CD4-positive, alpha-beta T cell treated with Interleukin-10 for 1 hour (primary cell): ENCODE data around the gene SYDE1.

Experiments
- DNase-seq: peaks from one replicate; pipeline ENCODE4 v3.0.0-alpha.2; 2020

SYDE1 gene

GRCh38 chr19:15108845-15109767, 1.9 kb downstream of the SYDE1 start:
- no peak for DNase-seq

GRCh38 chr19:15109768-15110417, 2.7 kb downstream of the SYDE1 start:
- DNase-seq = no peak

DNA sequence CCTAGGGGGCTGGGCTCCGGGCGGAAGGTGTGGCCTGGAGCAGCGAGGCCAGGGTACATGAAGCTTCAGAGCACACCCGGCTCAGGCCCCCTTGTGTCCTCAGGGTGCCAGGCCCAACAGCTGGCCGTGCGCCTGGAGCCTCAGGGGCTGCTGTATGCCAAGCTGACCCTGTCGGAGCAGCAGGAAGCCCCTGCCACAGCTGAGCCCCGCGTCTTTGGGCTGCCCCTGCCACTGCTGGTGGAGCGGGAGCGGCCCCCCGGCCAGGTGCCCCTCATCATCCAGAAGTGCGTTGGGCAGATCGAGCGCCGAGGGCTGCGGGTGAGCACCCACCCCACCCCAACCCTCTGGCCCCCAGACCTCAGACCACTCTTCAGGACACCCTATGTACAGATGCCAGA, 3.2 kb downstream of the SYDE1 start:
- no peak for DNase-seq

- no peak for DNase-seq
Observed at GRCh38 chr19:15111758-15112157, 4.6 kb downstream of the SYDE1 start.

- no peak for DNase-seq
Observed at GRCh38 chr19:15112385-15112784, 5.2 kb downstream of the SYDE1 start.

- no peak for DNase-seq
Observed at GRCh38 chr19:15113245-15114152, 6.3 kb downstream of the SYDE1 start.

GRCh38 chr19:15114153-15114540, 6.9 kb downstream of the SYDE1 start:
- no peak for DNase-seq

DNA sequence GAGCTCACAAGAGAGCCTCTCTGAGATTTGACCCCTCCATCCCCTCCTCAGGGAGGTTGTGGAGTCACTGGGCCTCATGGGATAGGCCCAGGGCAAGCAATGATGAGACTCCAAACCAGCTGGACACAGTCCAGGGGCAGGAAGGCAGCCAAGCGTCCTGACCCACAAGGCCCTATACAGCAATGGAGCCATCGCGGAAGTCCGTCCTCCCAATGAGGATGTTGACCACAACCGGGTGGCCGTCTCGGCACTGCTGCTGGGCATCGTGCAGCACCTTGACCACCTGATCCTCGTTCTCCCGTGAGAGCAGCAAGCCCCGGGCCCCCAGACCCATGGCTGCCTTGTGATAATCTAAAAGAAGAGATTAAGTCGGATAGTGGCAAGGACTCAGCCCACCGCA, 7.9 kb downstream of the SYDE1 start:
- no peak for DNase-seq

DNA sequence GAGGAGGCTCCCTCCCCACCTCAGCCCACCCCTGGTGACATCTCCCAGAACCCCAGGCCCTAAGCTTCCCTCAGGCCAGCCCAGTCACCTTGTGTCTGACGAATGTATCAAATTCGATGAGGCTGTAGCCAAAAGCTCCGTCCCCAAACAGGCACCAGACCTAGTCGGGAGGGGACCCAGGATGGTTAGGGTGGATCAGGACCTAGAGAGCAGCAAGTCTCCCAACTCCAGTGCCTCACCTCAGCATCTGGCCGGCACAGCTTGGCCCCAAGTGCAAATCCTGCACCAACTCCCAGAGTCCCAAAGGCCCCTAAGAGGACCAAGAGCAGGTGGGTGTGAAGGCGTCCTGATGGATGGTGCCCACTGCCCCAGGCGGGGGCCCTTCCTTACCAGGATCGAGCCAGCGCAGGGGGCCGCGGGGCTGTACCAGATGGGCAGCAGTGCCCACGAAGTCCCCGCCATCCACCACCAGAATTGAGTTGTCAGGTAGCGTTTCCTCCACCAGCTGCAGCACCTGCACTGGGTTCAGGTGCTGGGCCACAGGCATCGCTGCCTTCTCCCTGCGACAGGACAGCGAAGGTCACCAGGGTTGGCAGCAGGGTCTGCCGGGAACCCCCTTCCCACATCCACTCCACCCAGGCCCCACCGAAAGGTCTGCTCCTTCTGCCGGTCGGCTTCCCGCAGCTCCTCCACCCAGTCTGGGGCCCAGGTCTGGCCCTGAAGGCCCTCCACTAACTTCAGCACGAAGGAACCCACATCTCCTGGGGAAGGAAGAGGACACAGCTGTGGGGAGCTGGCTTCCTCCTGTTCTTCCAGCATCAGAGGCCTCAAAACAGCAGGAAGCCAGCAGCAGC, 8.8 kb downstream of the SYDE1 start:
- DNase-seq = no peak

DNA sequence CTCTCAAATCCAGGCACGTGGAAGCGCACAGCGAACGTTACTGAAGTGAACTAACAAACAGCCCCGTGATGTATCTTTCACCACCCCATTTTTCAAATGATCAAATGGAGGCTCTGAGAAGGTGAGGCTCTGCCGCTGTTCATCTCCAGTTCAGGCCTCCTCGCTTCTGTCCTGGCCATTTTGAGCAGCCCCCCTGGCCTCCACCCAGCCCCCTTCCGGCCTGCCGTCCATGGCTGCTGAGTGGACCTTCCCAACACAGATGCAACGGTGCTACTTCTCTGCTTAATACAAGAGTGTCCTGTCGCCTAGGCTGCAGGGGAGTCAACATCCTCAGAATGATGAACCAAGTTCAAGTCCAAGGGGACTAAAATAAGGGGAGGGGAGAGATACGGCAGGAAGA, 9.7 kb downstream of the SYDE1 start:
- DNase-seq = no peak

DNA sequence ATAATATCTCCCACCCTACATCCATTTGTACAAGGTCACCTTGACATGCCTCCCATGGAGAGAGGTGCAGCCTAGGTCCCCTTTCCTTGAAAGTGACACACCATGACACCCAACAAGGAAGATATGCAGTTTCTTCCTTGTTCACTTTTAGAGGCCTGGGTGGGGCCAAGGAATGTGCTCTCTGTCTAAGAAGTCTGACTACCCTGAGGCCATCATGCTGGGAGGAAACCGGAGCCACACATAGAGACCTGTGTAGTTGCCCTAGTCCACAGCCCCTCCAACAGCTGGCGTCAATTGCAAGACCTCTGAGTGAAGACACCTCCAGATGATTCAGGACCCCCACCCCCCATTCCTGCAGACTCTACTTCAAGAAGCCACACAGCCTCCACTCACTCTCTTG, 11.0 kb downstream of the SYDE1 start:
- DNase-seq = no peak

DNA sequence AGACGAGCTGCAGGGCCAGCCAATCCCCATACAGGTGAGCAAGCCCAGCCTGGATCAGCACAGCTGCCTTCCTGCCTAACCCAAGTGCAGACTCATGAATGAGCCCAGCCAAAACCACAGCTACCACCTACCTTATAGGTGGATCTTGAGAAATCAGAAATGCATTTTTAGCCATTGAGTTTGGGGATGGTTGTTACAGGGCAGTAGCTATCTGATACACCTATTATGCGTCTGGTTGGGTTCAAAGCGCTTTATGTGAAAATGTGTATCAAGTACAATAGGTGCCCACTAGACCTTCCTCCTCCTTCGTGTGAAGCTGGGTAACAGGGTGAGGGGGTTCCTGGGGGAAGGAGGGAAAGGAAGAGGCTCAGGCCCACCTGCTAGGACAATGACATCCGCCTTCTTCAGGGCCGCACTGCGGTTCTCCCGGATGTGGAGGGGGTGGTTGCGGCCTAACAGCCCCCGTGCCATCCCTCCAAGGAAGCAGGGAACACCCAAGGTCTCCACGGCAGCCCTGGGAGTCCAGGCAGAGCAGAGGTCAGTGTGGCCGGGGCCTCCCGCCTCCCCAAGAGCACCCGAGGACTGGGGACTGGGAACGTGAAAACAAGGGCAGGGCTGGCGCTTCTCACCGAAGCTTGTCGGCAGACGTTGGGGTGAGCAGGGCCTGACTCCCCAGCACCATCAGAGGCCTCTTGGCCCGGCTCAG, 11.7 kb downstream of the SYDE1 start:
- DNase-seq = no peak

DNA sequence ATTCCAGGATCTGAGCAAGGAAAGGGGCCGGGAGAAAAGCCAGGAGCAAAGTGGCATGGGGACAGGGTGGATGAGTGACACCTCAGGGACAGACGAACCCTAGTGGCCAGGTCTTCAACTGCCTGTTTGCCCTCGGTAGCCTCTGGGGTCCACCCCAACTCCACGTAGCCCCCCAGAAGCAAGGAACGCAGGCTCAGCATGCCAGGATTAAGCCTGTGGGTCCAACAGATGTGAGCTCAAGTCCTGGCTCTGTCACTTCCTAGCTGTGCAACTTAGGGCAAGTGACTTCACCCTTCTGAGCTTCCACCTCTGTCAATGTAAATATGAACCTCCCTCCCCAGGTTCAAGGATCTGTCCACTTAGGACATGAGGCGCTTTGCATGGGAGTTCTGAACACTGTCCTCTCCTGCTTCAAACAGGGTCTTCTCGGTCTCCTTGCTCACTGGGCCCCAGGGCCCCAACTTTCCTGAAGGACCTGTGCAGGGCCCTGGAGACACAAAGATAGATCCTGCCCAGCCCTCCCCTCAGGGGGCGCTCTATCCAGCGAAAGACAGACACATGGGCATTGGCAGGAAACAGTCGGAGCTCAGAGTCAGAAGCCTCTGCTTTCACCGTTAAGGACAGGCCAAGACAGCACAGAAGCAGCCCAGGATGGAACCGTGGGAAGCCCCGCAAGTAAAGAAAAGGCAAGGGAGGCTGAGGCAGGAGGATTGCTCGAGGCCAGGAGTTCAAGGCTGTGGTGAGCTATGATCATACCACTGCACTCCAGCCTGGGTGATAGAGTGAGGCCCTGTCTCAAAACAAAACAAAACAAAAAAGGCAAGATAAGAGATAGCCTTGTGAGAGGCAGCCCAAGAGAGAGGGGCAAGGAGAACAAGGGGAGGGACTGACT, 13.2 kb downstream of the SYDE1 start:
- no peak for DNase-seq

DNA sequence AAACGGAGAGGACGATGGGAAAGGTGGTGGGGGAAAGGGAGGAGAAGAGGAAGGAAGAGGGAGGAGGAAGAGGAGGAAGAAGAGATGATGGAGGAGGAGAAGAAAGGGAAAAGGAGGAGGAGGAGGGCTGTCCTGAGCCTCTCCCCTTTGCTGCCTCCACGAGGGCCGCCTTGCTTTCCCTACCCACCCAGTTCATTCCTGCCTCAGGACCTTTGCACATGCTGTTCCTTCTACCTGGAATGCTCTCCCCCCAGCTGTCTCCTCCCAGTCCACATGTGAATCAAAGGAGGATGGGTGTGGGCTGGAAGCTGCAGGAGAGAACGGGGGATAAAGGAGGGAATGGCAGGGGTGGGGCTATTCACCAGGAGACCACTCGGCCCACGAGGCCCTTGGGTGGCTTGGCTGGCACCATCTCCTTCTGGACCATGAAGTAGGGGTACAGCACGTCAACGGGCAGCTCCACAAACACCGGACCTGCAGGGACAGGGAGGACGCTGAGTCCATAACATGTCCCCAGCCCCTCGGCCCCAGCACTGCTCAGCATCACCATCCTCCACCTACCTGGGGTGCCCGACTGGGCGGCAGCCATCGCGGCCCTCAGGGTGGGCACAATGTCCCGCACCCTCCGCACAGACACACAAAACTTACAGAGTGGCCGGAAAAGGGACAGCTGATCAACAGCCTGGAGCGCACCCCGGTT, 15.3 kb downstream of the SYDE1 start:
- DNase-seq = no peak

DNA sequence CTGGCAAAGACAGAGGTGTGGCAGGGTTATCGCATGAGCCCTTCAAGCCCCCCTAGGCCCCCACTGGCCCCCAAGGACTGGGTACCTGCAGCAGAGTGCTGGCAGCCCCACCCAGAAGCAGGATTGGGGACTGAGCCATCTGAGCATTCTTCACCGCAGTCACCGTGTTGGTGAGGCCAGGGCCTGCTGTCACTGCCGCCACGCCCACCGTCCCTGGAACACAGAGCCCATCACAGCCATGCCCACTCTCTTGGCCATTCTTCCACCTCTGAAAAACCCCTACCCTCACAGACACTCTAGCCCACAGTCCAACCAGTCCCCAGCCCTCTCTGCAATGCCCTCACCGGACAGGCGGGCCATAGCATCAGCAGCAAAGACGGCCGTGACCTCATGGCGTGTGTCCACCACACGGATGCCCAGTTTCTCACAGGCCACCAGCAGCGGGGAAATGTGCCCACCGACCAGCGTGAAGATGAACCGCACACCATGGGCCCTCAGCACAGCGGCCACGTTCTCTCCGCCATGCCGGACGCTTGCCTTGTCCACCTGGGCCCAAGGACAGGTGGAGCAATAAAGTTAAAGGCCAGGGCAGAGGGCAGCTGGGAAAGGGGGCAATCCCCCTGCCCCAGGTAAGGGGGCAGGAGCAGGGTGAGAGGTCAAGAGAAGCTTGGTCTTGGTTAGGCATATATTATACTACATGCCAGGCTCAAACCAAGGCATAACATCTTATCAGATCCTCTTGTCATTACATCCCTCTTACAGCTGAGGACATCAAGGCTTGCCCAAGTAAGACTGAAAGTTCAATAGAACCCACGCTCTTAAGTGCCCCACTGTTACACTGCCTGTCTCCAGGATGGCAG, 16.1 kb downstream of the SYDE1 start:
- DNase-seq = no peak

DNA sequence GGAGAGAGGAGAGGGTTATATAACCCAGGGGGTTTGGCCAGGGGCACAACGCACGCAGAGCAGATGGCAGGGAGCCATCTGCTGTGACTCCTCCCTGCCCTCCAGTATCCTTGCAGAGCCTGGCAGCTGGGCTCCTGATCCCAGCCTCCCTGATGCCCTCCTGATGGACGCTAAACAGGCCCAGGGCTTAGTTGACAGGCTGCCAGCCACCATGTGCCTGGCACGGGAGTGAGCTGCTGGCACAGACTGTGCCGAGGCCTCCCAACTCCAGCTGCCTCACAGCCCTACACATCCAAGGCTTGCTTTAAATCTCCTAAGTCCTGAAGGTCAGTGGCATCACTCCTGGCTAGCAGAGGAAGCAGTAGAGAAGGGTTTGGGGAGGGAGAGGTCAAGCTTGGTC, 16.7 kb downstream of the SYDE1 start:
- DNase-seq = no peak

DNA sequence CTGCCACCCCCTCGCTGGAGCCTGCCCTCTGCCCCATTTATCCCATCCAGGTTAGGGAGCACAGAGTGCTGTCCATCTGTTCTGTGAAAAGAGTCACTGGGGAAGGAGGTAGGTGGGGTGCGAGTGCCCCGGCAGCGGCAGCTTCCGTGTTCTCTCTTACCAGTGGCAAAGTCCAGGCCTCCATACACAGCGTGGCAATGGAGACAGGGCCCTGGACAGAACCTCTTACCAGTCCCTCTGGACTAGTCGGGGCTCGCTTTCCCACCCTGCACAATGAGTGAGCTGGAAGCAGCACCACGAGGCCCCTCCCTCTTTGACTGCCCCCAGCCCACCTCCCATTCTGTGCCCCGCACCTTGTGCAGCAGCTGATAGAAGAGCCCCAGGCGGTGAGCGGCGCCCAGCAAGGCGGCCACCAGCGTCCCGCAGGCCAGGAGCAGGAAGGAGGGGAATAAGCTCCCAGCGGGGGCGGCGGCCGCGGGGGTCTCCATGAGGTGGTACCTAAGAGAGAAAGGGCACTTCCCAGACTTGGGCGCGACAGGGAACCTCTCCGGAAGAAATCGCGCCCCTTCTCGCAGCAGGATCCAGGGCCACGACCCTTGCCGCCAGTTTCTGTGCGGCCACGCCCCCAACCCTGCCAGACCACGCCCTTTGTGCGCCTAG, 17.5 kb downstream of the SYDE1 start:
- DNase-seq = no peak
